ENCODE measurements around the gene ST3GAL4. TPM values are rescaled to one million over a fixed set of nuclear protein-coding genes. Genes with fewer than 3 reads are reported as not detected.
A peak's percentile ranks its signal among the peaks of the same experiment; 100 is the strongest.

The ST3GAL4 gene
- total and polyA plus RNA-seq, 2 experiments from 2014 or later = 27.3 to 53.3 TPM

GRCh38 chr11:126310200-126310991 lies 45.1 kb upstream of the ST3GAL4 start:
- H3F3A ChIP-seq (ENCODE audit: insufficient read depth) = peaks cover 4% of the 10 kb centered on the region
- H2AFZ ChIP-seq = no peak overlapping the region
- in situ Hi-C loops (cut with MboI) = no loop called here
- H3K9ac ChIP-seq = no peak overlapping the region
- 70 to 72% methylated on average over 12 of the region's 12 CpGs for WGBS, 2 experiments (ENCODE audit: low coverage in 1 of 2, low lambda C conversion rate in 2 of 2, missing lambda C conversion rate in 2 of 2)
- no peaks in the 10 kb centered on the region for H4K20me1 ChIP-seq (ENCODE audit: insufficient read depth)
- DNase-seq = peak; percentile 83
- H3K79me2 ChIP-seq (ENCODE audit: insufficient read depth) = peaks cover 6% of the 10 kb centered on the region
- peaks cover 5% of the 10 kb centered on the region; the same call in 1 of the 2 replicates for H3K4me1 ChIP-seq (ENCODE audit: insufficient read depth)
- H3K9me2 ChIP-seq (ENCODE audit: insufficient read depth) = no peaks in the 10 kb centered on the region
- no peaks in the 10 kb centered on the region for H3K9me3 ChIP-seq (ENCODE audit: low read depth)
- no peak overlapping the region for H3K4me3 ChIP-seq
- no peaks in the 10 kb centered on the region for H3K27me3 ChIP-seq (replicated peaks; ENCODE audit: insufficient read depth)
- TF ChIP-seq EZH2 (IDR thresholded peaks at IDR 0.05; ENCODE audit: insufficient read depth, poor library complexity, severe bottlenecking) (no peak), EZH2phosphoT487 (IDR thresholded peaks at IDR 0.05; ENCODE audit: insufficient read depth, low read depth) (no peak)
- no peak overlapping the region for H3K4me2 ChIP-seq (ENCODE audit: unreplicated experiment)
- H3K36me3 ChIP-seq (ENCODE audit: low read depth) = no peaks in the 10 kb centered on the region
- H3K27ac ChIP-seq = no peak overlapping the region

- Histone ChIP-seq H3K27ac (no peak overlapping the region), H4K20me1 (ENCODE audit: insufficient read depth) (no peaks in the 10 kb centered on the region), H3K4me3 (no peak overlapping the region), H3K9me2 (ENCODE audit: insufficient read depth) (no peaks in the 10 kb centered on the region), H3K9me3 (ENCODE audit: low read depth) (no peaks in the 10 kb centered on the region), H3K36me3 (ENCODE audit: low read depth) (no peaks in the 10 kb centered on the region), H3F3A (ENCODE audit: insufficient read depth) (peaks cover 7% of the 10 kb centered on the region), H3K27me3 (replicated peaks; ENCODE audit: insufficient read depth) (no peaks in the 10 kb centered on the region), H2AFZ (no peak overlapping the region), H3K4me1 (ENCODE audit: insufficient read depth) (peaks cover 5% of the 10 kb centered on the region; the same call in 1 of the 2 replicates), H3K9ac (no peak overlapping the region), H3K79me2 (ENCODE audit: insufficient read depth) (no peaks in the 10 kb centered on the region; the same call in 1 of the 2 replicates), H3K4me2 (ENCODE audit: unreplicated experiment) (no peak overlapping the region)
- 62 to 67% methylated on average over 6 of the region's 6 CpGs for WGBS, 2 experiments (ENCODE audit: low coverage in 1 of 2, low lambda C conversion rate in 2 of 2, missing lambda C conversion rate in 2 of 2)
- peak; percentile 36 for DNase-seq
- no peak for TF ChIP-seq EZH2 (IDR thresholded peaks at IDR 0.05; ENCODE audit: insufficient read depth, poor library complexity, severe bottlenecking)
- TF ChIP-seq EZH2phosphoT487 (IDR thresholded peaks at IDR 0.05; ENCODE audit: insufficient read depth, low read depth) = no peak
- in situ Hi-C loops (cut with MboI) = no loop called here
These were observed 44.5 kb upstream of the ST3GAL4 start for GRCh38 chr11:126310992-126311310.

GRCh38 chr11:126311401-126312291 lies 43.8 kb upstream of the ST3GAL4 start:
- Histone ChIP-seq H3K4me2 (ENCODE audit: unreplicated experiment) (no peak overlapping the region), H3K36me3 (ENCODE audit: low read depth) (no peaks in the 10 kb centered on the region), H2AFZ (no peak overlapping the region), H3K27me3 (replicated peaks; ENCODE audit: insufficient read depth) (no peaks in the 10 kb centered on the region), H3K9me2 (ENCODE audit: insufficient read depth) (no peaks in the 10 kb centered on the region), H3K27ac (no peak overlapping the region), H3F3A (ENCODE audit: insufficient read depth) (peaks cover 14% of the 10 kb centered on the region), H3K79me2 (ENCODE audit: insufficient read depth) (no peaks in the 10 kb centered on the region; the same call in 1 of the 2 replicates), H3K4me3 (no peak overlapping the region), H4K20me1 (ENCODE audit: insufficient read depth) (no peaks in the 10 kb centered on the region), H3K4me1 (ENCODE audit: insufficient read depth) (peaks cover 5% of the 10 kb centered on the region; the same call in 1 of the 2 replicates), H3K9me3 (ENCODE audit: low read depth) (no peaks in the 10 kb centered on the region), H3K9ac (no peak overlapping the region)
- in situ Hi-C loops (cut with MboI) = no loop called here
- WGBS, 2 experiments (ENCODE audit: low coverage in 1 of 2, low lambda C conversion rate in 2 of 2, missing lambda C conversion rate in 2 of 2) = 86 to 88% methylated on average over 14 of the region's 14 CpGs
- no peak for TF ChIP-seq EZH2 (IDR thresholded peaks at IDR 0.05; ENCODE audit: insufficient read depth, poor library complexity, severe bottlenecking)
- DNase-seq = no peak

- Histone ChIP-seq H3K27ac (no peak overlapping the region), H2AFZ (no peak overlapping the region), H3K9me3 (ENCODE audit: low read depth) (no peaks in the 10 kb centered on the region), H3K4me1 (ENCODE audit: insufficient read depth) (peaks cover 16% of the 10 kb centered on the region), H3K9me2 (ENCODE audit: insufficient read depth) (no peaks in the 10 kb centered on the region), H3K4me3 (no peak overlapping the region), H3K4me2 (ENCODE audit: unreplicated experiment) (no peak overlapping the region), H3F3A (ENCODE audit: insufficient read depth) (peaks cover 23% of the 10 kb centered on the region), H3K9ac (no peak overlapping the region), H3K36me3 (ENCODE audit: low read depth) (no peaks in the 10 kb centered on the region), H4K20me1 (ENCODE audit: insufficient read depth) (no peaks in the 10 kb centered on the region), H3K79me2 (ENCODE audit: insufficient read depth) (no peaks in the 10 kb centered on the region; the same call in 1 of the 2 replicates), H3K27me3 (replicated peaks; ENCODE audit: insufficient read depth) (no peaks in the 10 kb centered on the region)
- WGBS, 2 experiments (ENCODE audit: low coverage in 1 of 2, low lambda C conversion rate in 2 of 2, missing lambda C conversion rate in 2 of 2) = 51 to 57% methylated on average over 8 of the region's 8 CpGs
- in situ Hi-C loops (cut with MboI) = no loop called here
- TF ChIP-seq EZH2 (IDR thresholded peaks at IDR 0.05; ENCODE audit: insufficient read depth, poor library complexity, severe bottlenecking) (no peak), EZH2phosphoT487 (IDR thresholded peaks at IDR 0.05; ENCODE audit: insufficient read depth, low read depth) (no peak)
- no peak for DNase-seq
These were observed 42.5 kb upstream of the ST3GAL4 start for GRCh38 chr11:126312961-126313360.

Data from GM23248 (cell line).